GM18511 (cell line): ENCODE results near the gene RTN4IP1.
"Not testable (repeated sequence)": the region's sequence is repeated elsewhere in the genome, so short reads cannot be mapped to it uniquely, and the experiment has no call there.

Source experiments
- ATAC-seq: cut with Tn5 transposase; IDR thresholded peaks from one replicate; pipeline ENCODE4 v1.9.1; 2021; ENCODE audit warnings: mild to moderate bottlenecking, moderate library complexity; ENCODE audit not compliant: unreplicated experiment

Gene RTN4IP1

DNA sequence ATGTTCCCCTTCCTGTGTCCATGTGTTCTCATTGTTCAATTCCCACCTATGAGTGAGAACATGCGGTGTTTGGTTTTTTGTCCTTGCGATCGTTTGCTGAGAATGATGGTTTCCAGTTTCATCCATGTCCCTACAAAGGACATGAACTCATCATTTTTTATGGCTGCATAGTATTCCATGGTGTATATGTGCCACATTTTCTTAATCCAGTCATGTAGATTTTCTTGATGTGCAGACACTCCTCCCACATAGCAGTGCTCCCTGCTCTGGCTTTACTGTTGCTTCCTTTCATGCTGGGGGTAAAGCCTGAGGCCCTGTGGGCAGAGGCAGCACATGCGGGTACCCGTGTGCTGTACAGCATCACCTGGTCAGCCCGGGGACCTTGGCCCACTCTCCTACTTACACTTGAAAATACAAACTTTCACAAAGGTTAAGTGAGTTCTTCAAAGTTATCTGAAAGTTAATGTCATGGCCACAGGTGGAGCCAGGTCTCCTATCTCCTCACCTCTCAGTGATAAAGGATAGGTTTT lies 80.3 kb downstream of the RTN4IP1 start:
- ATAC-seq = not testable (repeated sequence)

DNA sequence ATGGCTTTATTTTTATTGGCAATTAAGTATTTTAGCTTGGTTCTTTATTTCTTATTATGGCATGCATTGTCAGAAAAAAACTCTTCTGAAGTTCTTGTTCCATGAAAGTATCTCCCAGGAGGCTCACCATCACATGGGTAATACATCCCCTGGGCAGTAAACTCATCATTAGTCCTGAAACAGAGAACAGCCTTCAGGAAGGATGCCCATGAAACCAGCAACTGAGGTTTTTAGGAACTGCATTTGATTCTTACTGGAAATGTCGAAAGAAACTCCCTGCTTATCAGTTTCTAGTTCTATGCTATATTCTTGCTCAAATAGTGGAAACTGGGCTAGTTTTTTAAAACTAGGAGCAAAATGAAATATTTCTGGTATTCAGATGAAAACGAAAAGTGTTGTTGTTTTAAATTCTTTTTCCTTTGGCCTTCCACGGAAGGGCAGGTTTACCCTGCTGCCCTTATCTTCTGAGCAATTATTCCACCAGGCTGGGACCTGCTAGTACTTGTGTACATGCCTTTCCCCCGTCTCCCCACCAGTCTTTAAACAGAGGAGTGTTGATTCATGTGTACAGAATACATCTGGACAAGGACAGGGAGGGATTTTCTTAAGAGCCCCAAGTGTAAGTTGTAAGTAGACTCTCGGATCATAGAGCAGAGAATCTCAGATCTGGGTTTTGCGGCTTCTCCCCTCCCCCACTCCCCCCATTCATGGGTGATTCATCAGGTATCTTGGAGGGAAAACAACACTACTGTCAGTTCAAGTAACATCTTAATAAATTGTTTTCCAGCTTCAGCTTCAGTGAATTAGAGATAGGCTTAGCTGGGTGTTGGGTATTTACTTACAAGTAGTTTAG lies 81.5 kb downstream of the RTN4IP1 start:
- ATAC-seq = no peak

DNA sequence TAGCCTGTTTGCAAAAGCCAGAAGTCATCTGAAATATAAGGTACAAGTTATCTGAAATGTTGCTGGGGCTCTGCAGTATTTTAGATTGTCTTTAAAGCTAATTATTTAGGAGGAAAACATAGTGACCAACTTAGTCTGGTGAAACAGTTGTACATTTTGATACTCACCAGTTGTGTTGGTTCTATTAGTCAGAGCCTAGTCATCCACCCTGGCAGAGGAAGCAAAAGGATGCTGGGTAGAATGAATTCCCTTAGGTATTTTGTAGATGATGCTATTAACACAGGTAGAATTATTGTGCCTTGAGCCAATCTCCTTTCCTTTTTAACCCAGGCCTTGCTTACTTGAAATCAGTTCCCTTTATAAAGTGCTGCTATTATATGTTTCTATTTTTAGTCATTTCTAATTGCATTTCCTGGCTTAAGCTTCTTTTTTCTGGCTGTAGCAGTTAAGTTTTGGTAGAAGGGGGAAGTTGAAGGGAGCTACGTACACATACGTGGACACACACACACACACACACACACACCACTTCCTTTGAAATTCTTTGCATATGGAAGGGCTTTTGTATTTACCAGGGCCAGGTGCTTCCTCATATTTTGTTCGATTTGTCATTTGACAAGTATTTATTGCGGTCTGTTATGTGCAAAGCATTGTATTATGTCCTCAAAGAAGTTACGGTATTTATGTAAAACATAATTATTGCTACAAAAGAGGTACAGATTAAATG lies 82.4 kb downstream of the RTN4IP1 start:
- ATAC-seq = no peak

DNA sequence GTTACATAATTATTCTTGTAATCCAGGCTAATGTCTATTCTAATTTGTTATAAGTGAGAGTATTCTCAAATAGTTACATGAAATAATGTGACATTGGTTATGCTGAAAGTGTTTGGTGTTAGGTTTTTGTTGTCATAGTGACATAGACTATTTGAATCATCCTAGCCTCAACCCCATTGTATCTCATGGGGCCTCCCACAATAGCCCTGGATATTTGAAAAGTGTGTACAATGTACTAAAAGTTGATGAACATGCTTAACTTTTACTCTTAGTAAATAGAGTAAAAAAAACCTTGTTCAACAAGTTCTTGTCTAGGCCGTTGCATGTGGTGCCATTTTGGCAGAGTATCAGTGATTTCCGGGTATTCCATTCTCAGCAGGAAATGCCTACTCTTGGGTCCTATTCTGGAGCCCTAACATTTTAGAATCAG lies 83.0 kb downstream of the RTN4IP1 start:
- ATAC-seq = no peak

DNA sequence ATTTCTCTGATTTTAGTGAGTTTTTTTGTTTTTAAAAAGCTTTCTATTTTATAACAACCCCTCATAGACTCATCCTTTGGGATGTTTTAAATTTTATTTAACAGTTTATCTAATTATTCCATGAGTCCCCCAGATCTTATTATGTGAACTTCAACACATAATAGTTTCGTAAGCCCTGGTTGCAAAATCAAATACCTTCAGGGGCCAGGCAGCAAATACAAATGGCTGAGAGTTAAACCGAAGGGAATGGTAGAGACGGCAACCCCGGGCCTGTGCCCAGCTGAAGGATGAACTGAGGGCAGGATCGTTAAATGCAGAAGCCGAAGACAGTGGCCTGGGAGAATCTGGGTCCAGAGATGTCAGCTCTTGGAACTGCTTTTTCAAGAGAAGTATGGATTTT lies 88.4 kb downstream of the RTN4IP1 start:
- no peak for ATAC-seq

DNA sequence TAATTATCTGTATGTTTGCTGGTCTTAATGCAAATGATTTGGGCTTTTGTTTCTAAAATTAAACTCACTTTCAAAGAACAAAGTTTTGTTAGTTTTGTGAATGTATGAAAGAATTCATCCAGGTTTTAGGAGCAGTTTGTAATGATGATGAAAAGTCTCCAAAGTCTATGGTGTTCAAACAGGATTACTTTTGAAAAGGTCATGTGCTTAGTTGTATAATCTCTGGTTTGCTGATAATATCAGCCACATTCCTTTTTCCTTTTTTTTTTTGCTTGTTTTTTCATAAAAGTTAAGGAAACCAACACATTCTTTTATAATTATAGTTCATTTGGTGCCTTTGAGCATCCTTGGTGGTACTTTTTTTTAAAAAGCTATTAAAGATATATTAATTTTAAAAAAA lies 88.9 kb downstream of the RTN4IP1 start:
- ATAC-seq = no peak

DNA sequence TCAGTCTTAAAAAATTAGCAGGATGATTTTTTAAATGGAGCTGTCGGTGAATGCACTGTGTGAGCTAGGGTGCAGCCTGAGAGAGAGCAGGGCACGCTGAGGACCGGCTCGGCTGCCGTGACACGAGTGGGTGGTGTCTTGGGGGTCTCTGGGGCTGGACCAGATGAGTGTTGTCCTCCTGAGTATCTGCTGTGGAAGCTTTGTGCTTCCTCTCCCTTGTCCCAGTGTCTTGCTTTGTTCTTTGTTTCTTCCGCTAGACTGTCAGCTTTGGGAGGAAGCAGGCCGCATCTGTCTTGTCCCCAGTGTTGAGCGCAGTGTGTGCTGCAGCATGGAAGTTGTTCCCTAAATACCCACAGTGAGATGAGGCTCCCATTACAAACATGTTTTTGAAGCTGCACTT lies 89.4 kb downstream of the RTN4IP1 start:
- no peak for ATAC-seq

- no peak for ATAC-seq
Observed at GRCh38 chr6:106538145-106538544, 91.2 kb downstream of the RTN4IP1 start.

DNA sequence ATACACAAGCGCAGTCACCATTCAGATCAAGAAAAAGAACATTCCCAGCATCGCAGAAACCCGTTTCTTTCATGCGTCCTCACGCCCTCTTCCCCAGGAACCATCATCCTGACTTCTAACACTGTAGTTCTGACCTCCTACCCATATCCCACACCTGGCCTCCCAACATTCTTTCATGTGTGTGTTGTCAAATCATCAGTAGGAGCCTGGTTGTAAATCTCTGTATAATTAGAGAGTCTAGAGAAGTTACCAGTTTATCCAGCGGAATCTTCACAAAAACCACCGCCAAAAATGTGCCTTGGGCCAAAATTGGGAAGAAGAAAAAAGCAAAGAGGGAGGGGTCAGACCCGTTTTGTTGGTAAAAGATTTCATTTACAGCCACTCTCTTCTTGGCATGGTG lies 91.6 kb downstream of the RTN4IP1 start:
- ATAC-seq = no peak

DNA sequence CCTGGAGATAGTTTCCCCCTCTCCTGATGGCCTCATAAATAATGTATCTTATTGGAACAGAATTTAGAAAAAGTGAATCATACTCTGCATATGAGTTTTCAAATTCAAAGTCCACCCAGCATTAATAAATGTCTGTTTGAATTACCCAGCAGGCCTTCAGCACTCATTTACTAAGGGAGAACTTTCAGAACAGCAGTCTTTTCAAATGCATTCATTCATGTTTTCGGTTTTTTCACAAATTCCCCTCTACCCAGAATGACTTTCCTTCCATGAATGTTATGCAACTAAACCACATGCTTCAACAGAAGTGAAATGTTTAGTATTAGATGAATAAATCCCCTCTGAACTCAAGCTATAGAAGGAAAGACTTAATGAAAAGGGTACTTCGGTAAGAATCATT lies 92.4 kb downstream of the RTN4IP1 start:
- no peak for ATAC-seq

- ATAC-seq = no peak
Observed at GRCh38 chr6:106536357-106536756, 92.9 kb downstream of the RTN4IP1 start.

DNA sequence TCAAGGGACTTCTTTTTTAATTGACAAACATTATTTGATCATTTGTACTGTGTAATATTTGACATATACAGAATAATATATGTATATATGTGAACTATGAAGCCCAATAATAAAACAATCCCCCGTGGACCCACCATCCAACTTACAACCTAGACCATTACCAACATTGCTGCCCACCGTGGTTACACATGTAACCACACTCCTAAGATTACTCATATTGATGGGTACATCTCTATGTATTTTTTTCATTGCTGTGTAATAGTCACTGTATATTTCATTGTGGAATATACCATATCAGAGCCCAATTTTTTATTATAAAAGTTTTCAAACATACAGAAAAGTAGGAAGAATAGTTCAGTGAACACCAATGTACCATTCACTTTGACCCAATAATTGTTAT lies 94.3 kb downstream of the RTN4IP1 start:
- ATAC-seq = no peak

- ATAC-seq = peak; percentile 50
Observed at GRCh38 chr6:106534564-106534982, 94.7 kb downstream of the RTN4IP1 start.

DNA sequence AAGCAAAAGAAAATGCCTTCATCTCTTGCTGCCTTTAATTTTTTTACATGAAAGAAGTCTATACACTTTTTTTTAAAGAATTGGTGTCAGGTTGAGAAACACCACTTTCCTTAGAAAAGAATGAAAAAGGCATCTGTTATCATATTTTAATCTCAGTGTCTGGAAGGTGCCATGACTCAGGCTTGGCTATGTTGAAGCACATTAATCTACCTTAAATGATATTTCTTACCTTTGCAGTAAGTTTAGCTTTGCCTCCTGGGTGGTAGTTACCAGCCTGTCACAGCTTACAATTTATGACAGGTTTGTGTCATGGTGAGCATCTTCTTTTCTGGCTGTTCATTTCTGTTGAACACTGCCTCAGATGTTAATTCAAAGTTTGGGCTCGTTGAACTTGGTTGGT lies 95.3 kb downstream of the RTN4IP1 start:
- no peak for ATAC-seq

GRCh38 chr6:106533054-106533453 lies 96.2 kb downstream of the RTN4IP1 start:
- no peak for ATAC-seq

DNA sequence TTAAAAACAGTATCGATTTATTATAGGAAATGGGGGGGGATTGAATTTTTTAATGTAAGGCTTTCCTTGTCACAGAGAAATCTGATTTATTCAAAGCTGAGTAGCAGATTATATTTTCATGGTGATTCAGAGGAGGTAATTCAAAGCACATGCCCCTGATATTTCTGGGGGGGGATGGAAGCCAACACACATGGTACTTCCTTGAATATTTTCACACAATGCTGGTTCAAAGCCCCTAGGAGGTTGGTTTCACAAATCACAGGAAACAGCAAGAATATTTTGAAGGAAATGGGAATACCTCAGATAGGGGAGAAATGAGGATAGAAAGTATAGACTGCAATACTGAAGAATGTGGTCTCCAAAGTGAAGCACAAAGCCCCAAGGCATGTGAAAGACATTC lies 98.8 kb downstream of the RTN4IP1 start:
- no peak for ATAC-seq

DNA sequence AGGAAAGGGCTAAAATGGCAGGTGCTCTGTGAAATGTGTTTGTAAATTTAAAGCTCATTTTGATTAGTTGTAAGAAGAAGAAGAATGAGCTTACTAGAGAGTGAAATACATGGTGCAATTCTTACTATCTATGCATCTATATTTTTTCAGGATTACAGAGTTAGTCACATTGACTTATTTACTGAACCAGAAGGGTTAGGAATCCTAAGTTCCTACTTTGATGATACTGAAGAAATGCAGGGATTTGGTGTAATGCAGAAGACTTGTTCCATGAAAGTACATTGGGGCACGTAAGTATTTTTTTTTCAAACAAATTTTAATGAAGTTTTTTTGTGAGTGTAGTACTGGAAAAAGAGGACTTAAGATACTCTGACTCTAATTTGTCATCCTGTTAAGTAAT lies 99.3 kb downstream of the RTN4IP1 start:
- no peak for ATAC-seq

- ATAC-seq = no peak
Observed at GRCh38 chr6:106529438-106529837, 99.9 kb downstream of the RTN4IP1 start.

GRCh38 chr6:106528521-106528920 lies 100.8 kb downstream of the RTN4IP1 start:
- ATAC-seq = no peak

DNA sequence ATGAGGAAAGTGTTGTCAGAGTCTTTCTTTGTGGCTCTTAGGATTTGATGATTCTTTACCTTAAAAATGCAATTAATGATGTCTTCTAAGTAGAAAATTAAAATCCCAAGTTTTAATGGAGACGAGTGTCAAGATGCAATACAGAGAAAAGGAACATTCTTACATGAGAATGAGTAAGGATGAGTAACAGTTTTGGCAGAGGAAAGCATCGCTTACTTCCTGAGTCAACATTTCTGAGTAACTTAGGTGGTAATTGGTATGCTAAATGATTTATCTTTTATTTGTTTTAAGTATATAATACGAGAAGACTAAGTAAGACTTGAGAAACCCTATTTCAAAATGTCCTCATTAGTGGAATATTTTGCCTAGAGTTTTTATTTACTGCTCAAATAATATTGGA lies 101.3 kb downstream of the RTN4IP1 start:
- no peak for ATAC-seq

- ATAC-seq = no peak
Observed at GRCh38 chr6:106527117-106527516, 102.2 kb downstream of the RTN4IP1 start.

DNA sequence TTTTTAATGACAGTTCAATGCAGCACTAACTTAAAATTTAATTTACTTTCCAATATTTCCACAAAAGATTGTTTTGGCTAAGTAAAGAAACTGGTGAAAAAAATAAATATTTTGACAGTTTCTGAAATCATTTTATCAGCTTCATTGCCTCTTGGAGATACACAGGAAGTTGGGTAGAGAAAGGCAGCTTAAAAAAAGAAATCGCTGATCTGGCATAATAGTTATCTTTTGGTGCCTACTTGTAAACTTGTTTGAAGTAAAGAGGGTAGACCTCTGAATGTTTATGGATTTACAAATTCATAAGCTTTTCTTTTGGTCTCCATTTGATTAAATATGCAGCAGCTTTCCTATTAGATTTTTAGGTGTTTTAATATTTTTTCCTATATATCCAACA lies 103.4 kb downstream of the RTN4IP1 start:
- ATAC-seq = no peak
